A549 (cell line): ENCODE measurements around the gene BOK. TPM values are rescaled to one million over a fixed set of nuclear protein-coding genes. Genes with fewer than 3 reads are reported as not detected.
"Not testable (repeated sequence)": the region's sequence is repeated elsewhere in the genome, so short reads cannot be mapped to it uniquely, and the experiment has no call there.

ENCODE experiments used
- ATAC-seq, 2 experiments: fragments of 200-7000 bp in 1 of 2; fragments of >200 bp in 1 of 2; cut with Nextera tagmentation in 1 of 2; cut with Tn5 transposase in 1 of 2; 3 replicates each; pipeline versions ENCODE4 v1.8.0 to v1.9.1; 2018 to 2020; ENCODE audit warnings: mild to moderate bottlenecking in 1 of 2, moderate library complexity in 1 of 2
- CTCF ChIA-PET: fragments of 300-600 bp; sonication (Branson Sonifier 250); formaldehyde crosslinking; extraction: SDS; loops from one replicate; lab custom pipeline; 2021; ENCODE audit warnings: antibody characterized with exemption, inconsistent platforms; lab: Yijun Ruan, JAX
- POLR2A ChIA-PET: fragments of 350-600 bp; formaldehyde crosslinking; extraction: SDS; loops from one replicate; lab custom pipeline; 2021; ENCODE audit warnings: antibody characterized with exemption, inconsistent platforms; lab: Yijun Ruan, JAX
- DNase-seq, 2 experiments: peaks; one replicate each; pipeline versions ENCODE4 v3.0.0 to v3.0.0-alpha.2; 2011 to 2016; ENCODE audit warnings: low read depth in 1 of 2, low spot score in 1 of 2
- FAIRE-seq: peaks from 2 replicates; lab custom pipeline; 2011; peaks lifted over from hg19 to GRCh38; lab: Jason Lieb, UNC
- H3K27ac ChIP-seq, 2 experiments: fragments of >200 bp; sonication (Bioruptor Twin); formaldehyde crosslinking; 3 replicates each; pipeline ENCODE4 v1.5.1; 2016 to 2017
- H3K4me1 ChIP-seq: fragments of >200 bp; sonication (Bioruptor Twin); formaldehyde crosslinking; 3 replicates; pipeline ENCODE4 v1.6.1; 2016
- H3K4me2 ChIP-seq: fragments of >200 bp; sonication (Bioruptor Twin); formaldehyde crosslinking; 3 replicates; pipeline ENCODE4 v1.6.1; 2016
- H3K4me3 ChIP-seq: fragments of >200 bp; sonication (Bioruptor Twin); formaldehyde crosslinking; 3 replicates; pipeline ENCODE4 v1.5.1; 2016
- H3K9me3 ChIP-seq: fragments of >200 bp; sonication (Bioruptor Twin); formaldehyde crosslinking; 3 replicates; pipeline ENCODE4 v1.6.1; 2016
- BCL3 ChIP-seq: fragments of >200 bp; sonication (Bioruptor Twin); formaldehyde crosslinking; IDR thresholded peaks from 3 replicates; pipeline ENCODE4 v1.6.1; 2016
- BHLHE40 ChIP-seq: IDR thresholded peaks from 2 replicates; pipeline ENCODE4 v1.6.1; 2012; ENCODE audit warnings: low read depth, low read length, inconsistent platforms
- CBX8 ChIP-seq: fragments of 200-600 bp; sonication (generic); IDR thresholded peaks from 2 replicates; pipeline ENCODE4 v1.6.1; 2016
- CHD4 ChIP-seq: fragments of 200-600 bp; sonication (generic); IDR thresholded peaks from 2 replicates; pipeline ENCODE4 v1.6.1; 2016; ENCODE audit warnings: antibody characterized with exemption, mild to moderate bottlenecking, borderline replicate concordance
- E2F6 ChIP-seq: IDR thresholded peaks from 2 replicates; pipeline ENCODE4 v1.6.1; 2012; ENCODE audit warnings: low read depth, borderline replicate concordance
- EHMT2 ChIP-seq: fragments of 200-600 bp; sonication (generic); IDR thresholded peaks from 2 replicates; pipeline ENCODE4 v1.6.1; 2016; ENCODE audit warnings: antibody characterized with exemption, low read depth, mild to moderate bottlenecking, moderate library complexity
- HDAC2 ChIP-seq: fragments of 200-600 bp; sonication (generic); IDR thresholded peaks from 2 replicates; pipeline ENCODE4 v1.6.1; 2016
- HES2 ChIP-seq: fragments of >200 bp; sonication (Bioruptor Twin); formaldehyde crosslinking; IDR thresholded peaks from 2 replicates; pipeline ENCODE4 v1.6.1; 2016
- HOXB5 ChIP-seq: fragments of 250-450 bp; sonication (Bioruptor Pico); IDR thresholded peaks from 2 replicates; pipeline ENCODE4 v1.5.0; 2020; ENCODE audit warnings: mild to moderate bottlenecking, moderate library complexity
- JUN ChIP-seq, 2 experiments: fragments of >200 bp; sonication (Bioruptor Twin); formaldehyde crosslinking; IDR thresholded peaks; 2 replicates in 1 of 2; 3 replicates in 1 of 2; pipeline ENCODE4 v1.6.1; 2016 to 2017
- MAFK ChIP-seq: fragments of 450-650 bp; IDR thresholded peaks from 2 replicates; pipeline ENCODE4 v1.6.1; 2014; ENCODE audit not compliant: partially characterized antibody
- MYC ChIP-seq: IDR thresholded peaks from 2 replicates; pipeline ENCODE4 v1.6.1; 2012; ENCODE audit warnings: mild to moderate bottlenecking, inconsistent platforms, low read length, improper control_type of control experiment, borderline replicate concordance
- NFE2L2 ChIP-seq: fragments of 150-350 bp; conservative IDR thresholded peaks from 2 replicates; pipeline ENCODE4 v1.6.1; 2014; ENCODE audit warnings: low read length
- NPAS2 ChIP-seq: fragments of 250-450 bp; sonication (Bioruptor Pico); IDR thresholded peaks from 2 replicates; pipeline ENCODE4 v1.8.0; 2022; ENCODE audit warnings: mild to moderate bottlenecking, moderate library complexity, borderline replicate concordance
- NR3C1 ChIP-seq: fragments of >200 bp; sonication (Bioruptor Twin); formaldehyde crosslinking; IDR thresholded peaks from 3 replicates; pipeline ENCODE4 v1.6.1; 2017
- PHF8 ChIP-seq: fragments of 200-600 bp; sonication (generic); IDR thresholded peaks from 2 replicates; pipeline ENCODE4 v1.6.1; 2016; ENCODE audit warnings: low read depth, mild to moderate bottlenecking, antibody characterized with exemption, moderate library complexity, borderline replicate concordance
- POLR2A ChIP-seq: IDR thresholded peaks from 2 replicates; pipeline ENCODE4 v1.6.1; 2012; ENCODE audit warnings: mild to moderate bottlenecking, low read length
- POLR2AphosphoS2 ChIP-seq: conservative IDR thresholded peaks from 2 replicates; pipeline ENCODE4 v1.6.1; 2012; ENCODE audit warnings: low read length, improper control_type of control experiment, inconsistent platforms
- RFX5 ChIP-seq: fragments of 450-650 bp; IDR thresholded peaks from 2 replicates; pipeline ENCODE4 v1.7.1; 2014; ENCODE audit warnings: antibody characterized with exemption, mild to moderate bottlenecking, moderate library complexity
- SMC3 ChIP-seq: fragments of >200 bp; sonication (Bioruptor Twin); formaldehyde crosslinking; IDR thresholded peaks from 3 replicates; pipeline ENCODE4 v1.6.1; 2018; ENCODE audit warnings: inconsistent platforms
- TFCP2L1 ChIP-seq: fragments of 250-450 bp; sonication (Bioruptor Pico); IDR thresholded peaks from 2 replicates; pipeline ENCODE4 v1.5.0; 2021; ENCODE audit warnings: mild to moderate bottlenecking
- WGBS: methylation state at CpG from one replicate; pipeline ENCODE4 v1.1.6; 2017; ENCODE audit errors: missing lambda C conversion rate; 5-methylcytosine and 5-hydroxymethylcytosine counted together
- polyA plus RNA-seq, 4 experiments: library from polyadenylated mRNA; depleted of rRNA in 3 of 4; stranded (reverse); fragments of >200 nt; fragmentation: RNase III in 1 of 4; extraction: RNeasy Plus Mini Kit Qiagen cat#74134 plus additional on column Dnase treatment in 1 of 4; gene quantifications; 2 replicates in 3 of 4; 3 replicates in 1 of 4; pipeline ENCODE4 v1.2.3, GENCODE V29; 2011 to 2017
- TF ChIP-seq, protein P1 (sequence below): fragments of 150-350 bp; IDR thresholded peaks from 2 replicates; pipeline ENCODE4 v1.6.1; 2014; ENCODE audit warnings: low read depth, mild to moderate bottlenecking, low read length

Gene BOK
- polyA plus RNA-seq, 2 of the 4 experiments (the other 2 are of a cell fraction), result 5.0 to 12.6 TPM

- TF ChIP-seq JUN (IDR thresholded peaks at IDR 0.05), result no peak
- TF ChIP-seq POLR2A, result no peak
- TF ChIP-seq NPAS2 (CRISPR knock-in tag), result no peak
- TF ChIP-seq POLR2AphosphoS2, result no peak
- no peak for TF ChIP-seq EHMT2
- TF ChIP-seq BCL3, result no peak
- TF ChIP-seq, protein P1, sequence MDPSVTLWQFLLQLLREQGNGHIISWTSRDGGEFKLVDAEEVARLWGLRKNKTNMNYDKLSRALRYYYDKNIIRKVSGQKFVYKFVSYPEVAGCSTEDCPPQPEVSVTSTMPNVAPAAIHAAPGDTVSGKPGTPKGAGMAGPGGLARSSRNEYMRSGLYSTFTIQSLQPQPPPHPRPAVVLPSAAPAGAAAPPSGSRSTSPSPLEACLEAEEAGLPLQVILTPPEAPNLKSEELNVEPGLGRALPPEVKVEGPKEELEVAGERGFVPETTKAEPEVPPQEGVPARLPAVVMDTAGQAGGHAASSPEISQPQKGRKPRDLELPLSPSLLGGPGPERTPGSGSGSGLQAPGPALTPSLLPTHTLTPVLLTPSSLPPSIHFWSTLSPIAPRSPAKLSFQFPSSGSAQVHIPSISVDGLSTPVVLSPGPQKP, result no peak
- no peak for TF ChIP-seq CHD4
- TF ChIP-seq NFE2L2, result no peak
- TF ChIP-seq HOXB5 (CRISPR knock-in tag), result no peak
- no peak for TF ChIP-seq MYC
- no peak for TF ChIP-seq HES2
- TF ChIP-seq CBX8, result no peak
- no peak for TF ChIP-seq BHLHE40
- no peak for TF ChIP-seq SMC3
- TF ChIP-seq E2F6, result no peak
- TF ChIP-seq RFX5, result no peak
- no peak for TF ChIP-seq NR3C1
- no peak for TF ChIP-seq HDAC2
- TF ChIP-seq PHF8, result no peak
- no peak for FAIRE-seq
- H3K4me3 ChIP-seq, result no peak overlapping the region
- ChIA-PET POLR2A (no interaction called here), CTCF (interaction anchor here (1.4 kb wide), 1 partner anchor 33 kb away, joined by 3 read pairs; no protein-coding TSS in a partner anchor)
- H3K4me1 ChIP-seq, result no peaks in the 10 kb centered on the region
- H3K4me2 ChIP-seq, result no peak overlapping the region
- WGBS, result 79% methylated on average over 11 of the region's 11 CpGs
- peak in 1 of 2 experiments; percentile 23; a peak in 1 of 6 replicates for ATAC-seq
- no peaks in the 10 kb centered on the region for H3K9me3 ChIP-seq
- DNase-seq, result no peak
- no peak overlapping the region for H3K27ac ChIP-seq
These were observed 38.9 kb upstream of the BOK start for GRCh38 chr2:241519669-241520068.

- POLR2A ChIA-PET, result no interaction called here
- TF ChIP-seq TFCP2L1 (CRISPR knock-in tag), result no peak
- peak; percentile 64 for TF ChIP-seq MAFK
- no peak overlapping the region for H3K4me3 ChIP-seq
- WGBS, result 77% methylated on average over 5 of the region's 5 CpGs
- H3K9me3 ChIP-seq, result no peaks in the 10 kb centered on the region
- CTCF ChIA-PET, result no interaction called here
- ATAC-seq (no peak), FAIRE-seq (no peak), DNase-seq (no peak)
- H3K27ac ChIP-seq, result no peak overlapping the region
- H3K4me1 ChIP-seq, result no peaks in the 10 kb centered on the region
- no peak overlapping the region for H3K4me2 ChIP-seq
These were observed 36.1 kb upstream of the BOK start for GRCh38 chr2:241522477-241522876.

- ATAC-seq, POLR2A ChIA-PET, H3K27ac ChIP-seq, DNase-seq, H3K9me3 ChIP-seq, H3K4me1 ChIP-seq, H3K4me3 ChIP-seq, FAIRE-seq, H3K4me2 ChIP-seq: not testable (repeated sequence)
- CTCF ChIA-PET, result interaction anchor here (0.9 kb wide), 1 partner anchor 10 kb away, joined by 3 read pairs; no protein-coding TSS in a partner anchor
- 74% methylated on average over 31 of the region's 31 CpGs for WGBS
These were observed 32.4 kb upstream of the BOK start for GRCh38 chr2:241525818-241526780.
